ENCODE data around the gene LKAAEAR1.
"Not testable (repeated sequence)": the region's sequence is repeated elsewhere in the genome, so short reads cannot be mapped to it uniquely, and the experiment has no call there.

The LKAAEAR1 gene

DNA sequence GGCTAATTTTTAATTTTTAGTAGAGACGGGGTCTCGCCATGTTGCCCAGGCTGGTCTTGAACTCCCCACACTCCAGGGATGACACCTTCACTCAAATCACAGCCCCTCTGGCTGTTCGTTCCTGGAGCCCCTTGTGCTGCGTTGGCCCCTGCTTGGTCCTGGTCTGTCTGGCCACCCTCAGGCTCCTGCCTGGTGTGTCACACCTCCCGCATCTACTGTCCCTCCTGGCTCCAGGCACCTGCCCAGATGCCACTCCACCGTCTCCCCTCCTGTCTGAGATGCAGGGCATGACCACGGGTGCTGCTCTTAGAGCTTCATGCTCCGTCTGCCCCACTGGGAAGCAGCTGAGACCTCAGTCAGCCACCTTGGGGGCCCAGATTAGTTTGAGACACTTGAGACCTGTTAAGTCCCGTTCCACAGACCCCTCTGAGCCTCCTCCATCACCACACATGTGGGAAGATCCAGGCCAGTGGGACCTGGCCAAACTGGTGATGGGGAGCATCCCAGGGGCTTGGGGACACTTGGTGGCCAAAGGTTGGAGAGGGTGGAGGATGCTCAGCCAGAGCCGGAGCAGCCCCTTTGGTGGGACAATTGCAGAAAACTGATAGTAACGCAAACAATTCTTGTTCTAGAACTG is 45.1 kb upstream of the LKAAEAR1 start:
- ATAC-seq, result no peak
- TF ChIP-seq POU6F1 (CRISPR knock-in tag; IDR thresholded peaks at IDR 0.05; ENCODE audit: borderline replicate concordance, low read depth) (no peak), ISL1 (CRISPR knock-in tag; IDR thresholded peaks at IDR 0.05) (no peak), ZFP3 (CRISPR knock-in tag; IDR thresholded peaks at IDR 0.05) (no peak), BACH2 (CRISPR knock-in tag; IDR thresholded peaks at IDR 0.05; ENCODE audit: borderline replicate concordance) (no peak), ZNF70 (CRISPR knock-in tag; IDR thresholded peaks at IDR 0.05) (no peak), ZNF565 (CRISPR knock-in tag; conservative IDR thresholded peaks at IDR 0.05; ENCODE audit: low read depth) (no peak), ARNTL (CRISPR knock-in tag; IDR thresholded peaks at IDR 0.05; ENCODE audit: borderline replicate concordance, low read depth) (no peak), TOX (CRISPR knock-in tag; IDR thresholded peaks at IDR 0.05; ENCODE audit: borderline replicate concordance) (no peak), GLIS3 (CRISPR knock-in tag; IDR thresholded peaks at IDR 0.05) (no peak), CSDC2 (CRISPR knock-in tag; IDR thresholded peaks at IDR 0.05) (no peak), ZNF8 (CRISPR knock-in tag; IDR thresholded peaks at IDR 0.05) (no peak), ESRRG (CRISPR knock-in tag; IDR thresholded peaks at IDR 0.05) (no peak)
- TF ChIP-seq, protein P1, sequence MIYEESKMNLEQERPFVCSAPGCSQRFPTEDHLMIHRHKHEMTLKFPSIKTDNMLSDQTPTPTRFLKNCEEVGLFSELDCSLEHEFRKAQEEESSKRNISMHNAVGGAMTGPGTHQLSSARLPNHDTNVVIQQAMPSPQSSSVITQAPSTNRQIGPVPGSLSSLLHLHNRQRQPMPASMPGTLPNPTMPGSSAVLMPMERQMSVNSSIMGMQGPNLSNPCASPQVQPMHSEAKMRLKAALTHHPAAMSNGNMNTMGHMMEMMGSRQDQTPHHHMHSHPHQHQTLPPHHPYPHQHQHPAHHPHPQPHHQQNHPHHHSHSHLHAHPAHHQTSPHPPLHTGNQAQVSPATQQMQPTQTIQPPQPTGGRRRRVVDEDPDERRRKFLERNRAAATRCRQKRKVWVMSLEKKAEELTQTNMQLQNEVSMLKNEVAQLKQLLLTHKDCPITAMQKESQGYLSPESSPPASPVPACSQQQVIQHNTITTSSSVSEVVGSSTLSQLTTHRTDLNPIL (CRISPR knock-in tag; IDR thresholded peaks at IDR 0.05; ENCODE audit: low read depth), result no peak

GRCh38 chr20:64123517-64123916 is 39.3 kb upstream of the LKAAEAR1 start:
- not testable (repeated sequence) for ATAC-seq

DNA sequence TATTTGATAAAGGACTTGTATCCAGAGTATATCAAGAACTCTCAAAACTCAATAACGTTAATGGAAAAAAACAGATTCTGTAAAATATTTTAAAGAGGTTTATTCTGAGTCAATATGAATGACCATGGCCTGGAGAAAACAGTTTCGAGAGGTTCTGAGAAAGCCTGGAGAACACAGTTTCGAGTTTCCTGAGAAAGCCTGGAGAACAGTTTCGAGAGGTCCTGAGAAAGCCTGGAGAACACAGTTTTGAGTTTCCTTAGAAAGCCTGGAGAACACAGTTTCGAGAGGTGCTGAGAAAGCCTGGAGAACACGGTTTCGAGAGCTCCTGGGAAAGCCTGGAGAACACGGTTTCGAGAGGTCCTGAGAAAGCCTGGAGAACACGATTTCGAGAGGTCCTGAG is 38.7 kb upstream of the LKAAEAR1 start:
- not testable (repeated sequence) for ATAC-seq

- no peak for TF ChIP-seq ZFP3 (CRISPR knock-in tag; IDR thresholded peaks at IDR 0.05)
- no peak for TF ChIP-seq GLIS3 (CRISPR knock-in tag; IDR thresholded peaks at IDR 0.05)
- TF ChIP-seq ZNF70 (CRISPR knock-in tag; IDR thresholded peaks at IDR 0.05), result no peak
- TF ChIP-seq, protein P2, sequence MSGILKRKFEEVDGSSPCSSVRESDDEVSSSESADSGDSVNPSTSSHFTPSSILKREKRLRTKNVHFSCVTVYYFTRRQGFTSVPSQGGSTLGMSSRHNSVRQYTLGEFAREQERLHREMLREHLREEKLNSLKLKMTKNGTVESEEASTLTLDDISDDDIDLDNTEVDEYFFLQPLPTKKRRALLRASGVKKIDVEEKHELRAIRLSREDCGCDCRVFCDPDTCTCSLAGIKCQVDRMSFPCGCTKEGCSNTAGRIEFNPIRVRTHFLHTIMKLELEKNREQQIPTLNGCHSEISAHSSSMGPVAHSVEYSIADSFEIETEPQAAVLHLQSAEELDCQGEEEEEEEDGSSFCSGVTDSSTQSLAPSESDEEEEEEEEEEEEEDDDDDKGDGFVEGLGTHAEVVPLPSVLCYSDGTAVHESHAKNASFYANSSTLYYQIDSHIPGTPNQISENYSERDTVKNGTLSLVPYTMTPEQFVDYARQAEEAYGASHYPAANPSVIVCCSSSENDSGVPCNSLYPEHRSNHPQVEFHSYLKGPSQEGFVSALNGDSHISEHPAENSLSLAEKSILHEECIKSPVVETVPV (CRISPR knock-in tag; IDR thresholded peaks at IDR 0.05), result no peak
- no peak for TF ChIP-seq RARB (CRISPR knock-in tag; IDR thresholded peaks at IDR 0.05)
- TF ChIP-seq TOX (CRISPR knock-in tag; IDR thresholded peaks at IDR 0.05; ENCODE audit: borderline replicate concordance), result no peak
- no peak for ATAC-seq
These were observed 37.4 kb upstream of the LKAAEAR1 start for GRCh38 chr20:64121586-64121985.

GRCh38 chr20:64119681-64120341 is 35.6 kb upstream of the LKAAEAR1 start:
- peak; percentile 19; the same call in 1 of the 3 replicates for ATAC-seq
- TF ChIP-seq ARNTL (CRISPR knock-in tag; IDR thresholded peaks at IDR 0.05; ENCODE audit: borderline replicate concordance, low read depth), result no peak

DNA sequence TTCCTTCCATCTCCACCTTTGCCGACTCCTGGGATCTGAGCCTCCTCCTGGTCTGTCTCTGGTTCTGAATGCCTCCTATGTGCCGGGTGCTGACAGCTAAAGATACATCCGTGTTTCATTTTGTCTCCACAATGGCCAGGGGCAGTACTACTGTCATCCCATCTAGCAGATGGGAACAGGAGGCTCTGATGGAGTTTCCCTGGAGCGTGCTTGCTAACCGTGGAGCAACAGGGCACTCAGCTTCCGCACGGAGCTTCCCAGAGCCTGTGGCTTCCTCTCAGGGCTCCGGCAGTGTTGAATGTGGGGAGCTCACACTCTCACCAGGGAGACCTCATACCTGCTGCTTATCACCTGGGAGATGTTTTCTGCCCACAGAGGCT is 35.1 kb upstream of the LKAAEAR1 start:
- no peak for ATAC-seq

DNA sequence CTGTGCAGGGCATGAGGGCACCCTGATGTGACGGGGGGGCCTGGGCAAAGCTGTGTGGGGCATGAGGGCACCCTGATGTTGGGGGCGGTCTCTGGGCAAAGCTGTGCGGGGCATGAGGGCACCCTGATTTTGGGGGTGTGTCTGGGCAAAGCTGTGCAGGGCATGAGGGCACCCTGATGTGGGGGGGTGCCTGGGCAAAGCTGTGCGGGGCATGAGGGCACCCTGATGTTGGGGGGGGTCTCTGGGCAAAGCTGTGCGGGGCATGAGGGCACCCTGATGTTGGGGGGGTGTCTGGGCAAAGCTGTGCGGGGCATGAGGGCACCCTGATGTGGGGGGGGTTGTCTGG is 33.2 kb upstream of the LKAAEAR1 start:
- ATAC-seq, result not testable (repeated sequence)

More for the DNA sequence above, 35.1 kb upstream of the LKAAEAR1 start:
- no peak for TF ChIP-seq ZFP3 (CRISPR knock-in tag; IDR thresholded peaks at IDR 0.05)
- no peak for TF ChIP-seq ISL1 (CRISPR knock-in tag; IDR thresholded peaks at IDR 0.05)
- no peak for TF ChIP-seq SNAI2 (CRISPR knock-in tag; IDR thresholded peaks at IDR 0.05)
- no peak for TF ChIP-seq PPARA (CRISPR knock-in tag; IDR thresholded peaks at IDR 0.05; ENCODE audit: borderline replicate concordance)
- no peak for TF ChIP-seq PATZ1 (CRISPR knock-in tag; IDR thresholded peaks at IDR 0.05; ENCODE audit: borderline replicate concordance)
- TF ChIP-seq ZFP30 (CRISPR knock-in tag; IDR thresholded peaks at IDR 0.05), result no peak
- TF ChIP-seq ZNF70 (CRISPR knock-in tag; IDR thresholded peaks at IDR 0.05), result no peak
- TF ChIP-seq POU6F1 (CRISPR knock-in tag; IDR thresholded peaks at IDR 0.05; ENCODE audit: borderline replicate concordance, low read depth), result no peak
- TF ChIP-seq RARB (CRISPR knock-in tag; IDR thresholded peaks at IDR 0.05), result no peak
- TF ChIP-seq ZNF565 (CRISPR knock-in tag; conservative IDR thresholded peaks at IDR 0.05; ENCODE audit: low read depth), result no peak
- no peak for TF ChIP-seq BACH2 (CRISPR knock-in tag; IDR thresholded peaks at IDR 0.05; ENCODE audit: borderline replicate concordance)

All from SK-N-SH treated with all-trans-retinoic acid at 6 μM for 48 hours (cell line).